Liver (tissue), 9 donors: ENCODE results near the gene BCORL1. TPM values are rescaled to one million over a fixed set of nuclear protein-coding genes. Genes with fewer than 3 reads are reported as not detected.

ENCODE experiments used
- DNase-seq: peaks from one replicate; pipeline ENCODE4 v3.0.0-alpha.2; 2017; ENCODE audit warnings: low spot score
- H3K27ac ChIP-seq, 2 donors: one replicate each; pipeline ENCODE4 v1.7.0; 2013; ENCODE audit warnings: inconsistent platforms in 2 of 2, low read length in 2 of 2, control low read depth in 1 of 2, low read depth in 1 of 2, mild to moderate bottlenecking in 1 of 2
- H3K27me3 ChIP-seq, 4 donors: one replicate each; pipeline versions ENCODE4 v1.6.1 to v1.7.0; 2013; ENCODE audit warnings: low read length in 3 of 4, inconsistent platforms in 1 of 4, mild to moderate bottlenecking in 1 of 4, moderate library complexity in 1 of 4; ENCODE audit not compliant: control insufficient read depth in 4 of 4, insufficient read depth in 4 of 4
- H3K36me3 ChIP-seq, 4 donors: one replicate each; pipeline versions ENCODE4 v1.6.1 to v1.7.0; 2013; ENCODE audit warnings: low read length in 3 of 4, mild to moderate bottlenecking in 3 of 4, low read depth in 1 of 4, moderate library complexity in 1 of 4; ENCODE audit not compliant: control insufficient read depth in 4 of 4, insufficient read depth in 3 of 4
- H3K4me1 ChIP-seq, 4 donors: one replicate each; pipeline versions ENCODE4 v1.6.1 to v1.7.0; 2013; ENCODE audit warnings: low read length in 3 of 4, mild to moderate bottlenecking in 3 of 4, moderate library complexity in 1 of 4; ENCODE audit not compliant: control insufficient read depth in 4 of 4, insufficient read depth in 4 of 4
- H3K4me3 ChIP-seq, 3 donors: one replicate each; pipeline versions ENCODE4 v1.6.1 to v1.7.0; 2013; ENCODE audit warnings: low read length in 3 of 3, control low read depth in 1 of 3, low read depth in 1 of 3, mild to moderate bottlenecking in 1 of 3
- H3K9ac ChIP-seq, 2 donors: one replicate each; pipeline ENCODE4 v1.7.0; 2013; ENCODE audit warnings: low read length in 2 of 2, mild to moderate bottlenecking in 2 of 2, moderate library complexity in 2 of 2, control low read depth in 1 of 2, low read depth in 1 of 2
- H3K9me3 ChIP-seq, 4 donors: one replicate each; pipeline versions ENCODE4 v1.6.1 to v1.7.0; 2013; ENCODE audit warnings: low read length in 3 of 4; ENCODE audit not compliant: control insufficient read depth in 4 of 4
- ATF3 ChIP-seq: IDR thresholded peaks from 2 replicates; pipeline ENCODE4 v1.6.1; 2016; ENCODE audit warnings: antibody characterized with exemption
- EGR1 ChIP-seq, 2 donors: IDR thresholded peaks; 2 replicates each; pipeline ENCODE4 v1.6.1; 2016 to 2018; ENCODE audit warnings: antibody characterized with exemption in 2 of 2, low read depth in 2 of 2
- FOXA1 ChIP-seq: IDR thresholded peaks from 2 replicates; pipeline ENCODE4 v1.6.1; 2016; ENCODE audit warnings: antibody characterized with exemption
- FOXA2 ChIP-seq: IDR thresholded peaks from 2 replicates; pipeline ENCODE4 v1.6.1; 2016; ENCODE audit warnings: antibody characterized with exemption
- GABPA ChIP-seq, 2 donors: IDR thresholded peaks in 1 of 2; conservative IDR thresholded peaks in 1 of 2; 2 replicates each; pipeline ENCODE4 v1.6.1; 2016; ENCODE audit warnings: antibody characterized with exemption in 2 of 2, mild to moderate bottlenecking in 1 of 2, moderate library complexity in 1 of 2
- HNF4A ChIP-seq, 2 donors: conservative IDR thresholded peaks; 2 replicates each; pipeline ENCODE4 v1.6.1; 2016; ENCODE audit warnings: antibody characterized with exemption in 2 of 2, mild to moderate bottlenecking in 2 of 2
- HNF4G ChIP-seq: IDR thresholded peaks from 2 replicates; pipeline ENCODE4 v1.6.1; 2016; ENCODE audit warnings: antibody characterized with exemption
- JUND ChIP-seq, 2 donors: IDR thresholded peaks; 2 replicates each; pipeline ENCODE4 v1.6.1; 2016; ENCODE audit warnings: antibody characterized with exemption in 2 of 2
- MAX ChIP-seq: IDR thresholded peaks from 2 replicates; pipeline ENCODE4 v1.6.1; 2016; ENCODE audit warnings: antibody characterized with exemption
- NR2F2 ChIP-seq: IDR thresholded peaks from 2 replicates; pipeline ENCODE4 v1.6.1; 2016; ENCODE audit warnings: antibody characterized with exemption
- RAD21 ChIP-seq, 2 donors: IDR thresholded peaks; 2 replicates each; pipeline ENCODE4 v1.6.1; 2016; ENCODE audit warnings: antibody characterized with exemption in 2 of 2, mild to moderate bottlenecking in 2 of 2
- REST ChIP-seq: IDR thresholded peaks from 2 replicates; pipeline ENCODE4 v1.6.1; 2016; ENCODE audit warnings: antibody characterized with exemption, mild to moderate bottlenecking
- RXRA ChIP-seq, 2 donors: IDR thresholded peaks; 2 replicates each; pipeline ENCODE4 v1.6.1; 2017 to 2018; ENCODE audit warnings: antibody characterized with exemption in 2 of 2, mild to moderate bottlenecking in 1 of 2
- SP1 ChIP-seq: IDR thresholded peaks from 2 replicates; pipeline ENCODE4 v1.6.1; 2018; ENCODE audit warnings: antibody characterized with exemption, mild to moderate bottlenecking
- TAF1 ChIP-seq: conservative IDR thresholded peaks from 2 replicates; pipeline ENCODE4 v1.6.1; 2016; ENCODE audit warnings: antibody characterized with exemption, mild to moderate bottlenecking
- YY1 ChIP-seq: IDR thresholded peaks from 2 replicates; pipeline ENCODE4 v1.6.1; 2016; ENCODE audit warnings: antibody characterized with exemption, mild to moderate bottlenecking
- ZBTB33 ChIP-seq: IDR thresholded peaks from 2 replicates; pipeline ENCODE4 v1.6.1; 2016; ENCODE audit warnings: antibody characterized with exemption
- WGBS: extraction: QIAGEN DNeasy Blood & Tissue Kit; methylation state at CpG from one replicate; pipeline ENCODE4 v1.1.7; 2013; 5-methylcytosine and 5-hydroxymethylcytosine counted together
- polyA plus RNA-seq, 2 donors: library from polyadenylated mRNA; stranded (reverse) in 1 of 2; unstranded in 1 of 2; fragments of 200-250 nt in 1 of 2; fragments of >200 nt in 1 of 2; fragmentation: Nextera tagmentation in 1 of 2; extraction: Ambion mirVana in 1 of 2; gene quantifications; one replicate each; pipeline versions ENCODE4 v1.2.1 to v1.2.3, GENCODE V29; 2013 to 2015
- total RNA-seq, 2 donors: library from RNA; depleted of rRNA; stranded (reverse); fragments of >200 nt; gene quantifications; one replicate each; pipeline ENCODE4 v1.2.3, GENCODE V29; 2014
- donor health status: healthy.
- donor health status: healthy.
- donor health status: healthy.
- donor health status: healthy.
- donor health status: healthy.

The BCORL1 gene
- total and polyA plus RNA-seq, 4 donors = 1.7 to 5.3 (median 2.1) TPM

GRCh38 chrX:130018143-130018542, 35.7 kb downstream of the BCORL1 start (continued):
- no peak for TF ChIP-seq ZBTB33
- TF ChIP-seq GABPA (IDR thresholded peaks at IDR 0.05 in 1 of 2, conservative IDR thresholded peaks at IDR 0.05 in 1 of 2) = no peak
- TF ChIP-seq TAF1 = no peak
- no peak for TF ChIP-seq FOXA1
- TF ChIP-seq FOXA2 = no peak
- TF ChIP-seq EGR1 (IDR thresholded peaks at IDR 0.05; ENCODE audit: low read depth in 2 of 2) = no peak
- no peak for TF ChIP-seq YY1
- TF ChIP-seq SP1 = no peak

GRCh38 chrX:130020661-130021324, 38.4 kb downstream of the BCORL1 start:
- 86% methylated on average over 15 of the region's 15 CpGs for WGBS
- no peak overlapping the region for H3K27ac ChIP-seq
- no peaks in the 10 kb centered on the region for H3K4me1 ChIP-seq
- peaks cover 2 to 27% (median 13%) of the 10 kb centered on the region in 4 donors for H3K36me3 ChIP-seq
- no peak for DNase-seq
- no peaks in the 10 kb centered on the region for H3K9me3 ChIP-seq
- H3K4me3 ChIP-seq = no peak overlapping the region
- no peak overlapping the region for H3K9ac ChIP-seq
- TF ChIP-seq GABPA (IDR thresholded peaks at IDR 0.05 in 1 of 2, conservative IDR thresholded peaks at IDR 0.05 in 1 of 2) = no peak
- no peak for TF ChIP-seq ATF3
- TF ChIP-seq SP1 = no peak
- no peak for TF ChIP-seq TAF1
- TF ChIP-seq FOXA1 = no peak
- no peak for TF ChIP-seq NR2F2
- no peak for TF ChIP-seq ZBTB33
- no peak for TF ChIP-seq REST
- TF ChIP-seq JUND (IDR thresholded peaks at IDR 0.05) = no peak
- TF ChIP-seq YY1 = no peak
- TF ChIP-seq EGR1 (IDR thresholded peaks at IDR 0.05; ENCODE audit: low read depth in 2 of 2) = no peak
- no peak for TF ChIP-seq HNF4A (conservative IDR thresholded peaks at IDR 0.05)
- no peak for TF ChIP-seq FOXA2
- TF ChIP-seq RXRA (IDR thresholded peaks at IDR 0.05) = no peak
- TF ChIP-seq RAD21 (IDR thresholded peaks at IDR 0.05) = no peak
- no peak for TF ChIP-seq MAX
- no peak for TF ChIP-seq HNF4G
- H3K27me3 ChIP-seq = no peaks in the 10 kb centered on the region
